ENCODE results near the gene ADAM12.

- no peak for TF ChIP-seq EP300 (IDR thresholded peaks at IDR 0.05)
- TF ChIP-seq POLR2AphosphoS5 (IDR thresholded peaks at IDR 0.05) = no peak
- TF ChIP-seq, protein P1, sequence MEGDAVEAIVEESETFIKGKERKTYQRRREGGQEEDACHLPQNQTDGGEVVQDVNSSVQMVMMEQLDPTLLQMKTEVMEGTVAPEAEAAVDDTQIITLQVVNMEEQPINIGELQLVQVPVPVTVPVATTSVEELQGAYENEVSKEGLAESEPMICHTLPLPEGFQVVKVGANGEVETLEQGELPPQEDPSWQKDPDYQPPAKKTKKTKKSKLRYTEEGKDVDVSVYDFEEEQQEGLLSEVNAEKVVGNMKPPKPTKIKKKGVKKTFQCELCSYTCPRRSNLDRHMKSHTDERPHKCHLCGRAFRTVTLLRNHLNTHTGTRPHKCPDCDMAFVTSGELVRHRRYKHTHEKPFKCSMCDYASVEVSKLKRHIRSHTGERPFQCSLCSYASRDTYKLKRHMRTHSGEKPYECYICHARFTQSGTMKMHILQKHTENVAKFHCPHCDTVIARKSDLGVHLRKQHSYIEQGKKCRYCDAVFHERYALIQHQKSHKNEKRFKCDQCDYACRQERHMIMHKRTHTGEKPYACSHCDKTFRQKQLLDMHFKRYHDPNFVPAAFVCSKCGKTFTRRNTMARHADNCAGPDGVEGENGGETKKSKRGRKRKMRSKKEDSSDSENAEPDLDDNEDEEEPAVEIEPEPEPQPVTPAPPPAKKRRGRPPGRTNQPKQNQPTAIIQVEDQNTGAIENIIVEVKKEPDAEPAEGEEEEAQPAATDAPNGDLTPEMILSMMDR (IDR thresholded peaks at IDR 0.05) = no peak
- no peak for TF ChIP-seq POLR2A (IDR thresholded peaks at IDR 0.05)
Measured at GRCh38 chr10:126160571-126160970, 227.7 kb downstream of the ADAM12 start.

All from sigmoid colon (tissue), 4 donors.